ENCODE data around the gene CNTN1.

DNA sequence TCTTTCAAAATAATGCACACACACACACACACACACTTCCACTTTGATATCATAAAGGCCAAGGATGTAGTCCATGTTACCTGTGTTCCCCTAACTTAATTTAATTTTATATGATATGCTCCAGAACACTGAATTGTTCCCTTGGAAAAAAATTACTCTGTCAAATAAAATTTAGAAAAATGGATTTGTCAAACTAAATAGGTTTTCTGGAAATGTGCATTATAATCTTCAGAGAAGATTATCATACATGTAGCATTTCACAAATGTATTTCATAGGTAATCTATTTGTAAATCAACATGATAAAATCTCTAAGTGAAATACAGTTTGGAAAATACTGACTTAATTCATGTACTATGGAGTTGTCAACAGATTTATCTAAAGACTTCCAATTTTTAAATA lies 68.6 kb downstream of the CNTN1 start:
- TF ChIP-seq, protein P1, sequence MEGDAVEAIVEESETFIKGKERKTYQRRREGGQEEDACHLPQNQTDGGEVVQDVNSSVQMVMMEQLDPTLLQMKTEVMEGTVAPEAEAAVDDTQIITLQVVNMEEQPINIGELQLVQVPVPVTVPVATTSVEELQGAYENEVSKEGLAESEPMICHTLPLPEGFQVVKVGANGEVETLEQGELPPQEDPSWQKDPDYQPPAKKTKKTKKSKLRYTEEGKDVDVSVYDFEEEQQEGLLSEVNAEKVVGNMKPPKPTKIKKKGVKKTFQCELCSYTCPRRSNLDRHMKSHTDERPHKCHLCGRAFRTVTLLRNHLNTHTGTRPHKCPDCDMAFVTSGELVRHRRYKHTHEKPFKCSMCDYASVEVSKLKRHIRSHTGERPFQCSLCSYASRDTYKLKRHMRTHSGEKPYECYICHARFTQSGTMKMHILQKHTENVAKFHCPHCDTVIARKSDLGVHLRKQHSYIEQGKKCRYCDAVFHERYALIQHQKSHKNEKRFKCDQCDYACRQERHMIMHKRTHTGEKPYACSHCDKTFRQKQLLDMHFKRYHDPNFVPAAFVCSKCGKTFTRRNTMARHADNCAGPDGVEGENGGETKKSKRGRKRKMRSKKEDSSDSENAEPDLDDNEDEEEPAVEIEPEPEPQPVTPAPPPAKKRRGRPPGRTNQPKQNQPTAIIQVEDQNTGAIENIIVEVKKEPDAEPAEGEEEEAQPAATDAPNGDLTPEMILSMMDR (IDR thresholded peaks at IDR 0.05) = no peak
- TF ChIP-seq POLR2A (IDR thresholded peaks at IDR 0.05) = no peak

Data from lower leg skin (tissue), 3 donors.